ENCODE results near the gene S100A3. TPM values are rescaled to one million over a fixed set of nuclear protein-coding genes. Genes with fewer than 3 reads are reported as not detected.

The S100A3 gene
- total and polyA plus RNA-seq, 2 of the 13 experiments (the other 11 are each of a cell fraction or from before 2014, with no cell fraction given) = 2.5 to 4.5 TPM

DNA sequence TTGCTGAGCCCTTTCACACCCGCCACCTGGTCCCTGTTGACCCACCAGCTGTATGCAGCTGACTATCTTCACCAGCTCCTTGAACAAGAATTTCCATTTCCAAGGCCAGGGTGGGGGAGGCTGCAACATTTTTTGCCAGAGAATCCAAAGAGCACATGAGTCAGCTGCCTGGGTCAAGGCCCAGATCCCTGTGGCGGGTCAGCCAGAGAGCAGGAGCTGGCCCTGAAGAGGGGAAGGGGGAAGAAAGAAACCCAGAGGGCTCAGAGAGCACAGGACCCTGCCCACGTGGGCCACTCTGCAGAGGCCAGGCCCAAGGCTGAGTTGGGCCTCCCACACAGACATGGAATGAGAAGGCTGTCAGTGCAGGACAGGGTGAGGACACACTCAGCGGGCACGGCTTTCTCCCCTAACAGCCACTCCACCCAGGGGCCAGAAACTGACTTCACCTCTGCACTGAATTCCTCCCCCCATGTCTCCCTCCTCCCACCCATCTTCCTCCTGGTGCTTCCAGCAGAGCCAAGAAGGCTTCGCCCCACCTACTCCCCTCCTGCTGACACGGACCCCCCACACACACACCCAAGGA lies 42.1 kb downstream of the S100A3 start:
- DNase-seq (ENCODE audit: low spot score) (peak; percentile 72), FAIRE-seq (peak; percentile 37), ATAC-seq (peak; percentile 72)
- Histone ChIP-seq H4K20me1 (ENCODE audit: insufficient read depth, low read length) (no peaks in the 10 kb centered on the region), H3K27ac (ENCODE audit: extremely low read length, insufficient read depth, low read length) (no peak overlapping the region), H3K4me2 (ENCODE audit: low read depth, low read length) (peak overlapping the region; percentile 49), H3K4me3 (replicated peaks in 1 of 3; ENCODE audit: insufficient read depth in 1 of 3, low read depth in 2 of 3, low read length in 3 of 3) (peak overlapping the region in 1 of 3 experiments; percentile 47; a peak in 1 of 6 replicates), H3K4me1 (ENCODE audit: insufficient read depth, low read length) (peaks cover 36% of the 10 kb centered on the region), H2AFZ (ENCODE audit: low read length) (no peak overlapping the region), H3K79me2 (ENCODE audit: insufficient read depth, low read length) (no peaks in the 10 kb centered on the region), H3K9me3 (ENCODE audit: low read length) (no peaks in the 10 kb centered on the region), H3K9ac (ENCODE audit: insufficient read depth, low read depth, low read length) (peak overlapping the region; percentile 44), H3K27me3 (ENCODE audit: control insufficient read depth in 1 of 2, insufficient read depth in 2 of 2, low read length in 2 of 2) (peaks cover 0 to 6% of the 10 kb centered on the region in 2 experiments; a peak in 1 of 5 replicates), H3K36me3 (replicated peaks in 1 of 2; ENCODE audit: control insufficient read depth in 1 of 2, insufficient read depth in 2 of 2, low read length in 2 of 2) (no peaks in the 10 kb centered on the region)
- BruUV-seq (replicated peaks) = no TSS peak
- WGBS (ENCODE audit: low lambda C conversion rate) = 19% methylated on average over 7 of the region's 7 CpGs
- ChIA-PET CTCF (ENCODE audit: low intra/inter-chr PET ratio, low total read pairs) (no interaction called here), POLR2A (interaction anchor here (0.7 to 1.7 kb wide), 7 partner anchors 38 to 262 kb away, joined by 3 to 10 read pairs (median 4); partner anchors contain the start of genes CHTOP, S100A1 and S100A13)
- in situ Hi-C loops (cut with HindIII; ENCODE audit: extremely low pct_ligation_motif_present, low pct_unique_long_range_greater_than_20kb) (loop anchor here (5.0 kb wide), 2 partner anchors 60 to 120 kb away; partner anchors contain the start of genes S100A1, S100A13 and S100A2), intact Hi-C loops (cut with micrococcal nuclease; ENCODE audit: unreplicated experiment) (loop anchor here (10.0 kb wide), 1 partner anchor 238 kb away; no protein-coding TSS in a partner anchor)
- TF ChIP-seq ZKSCAN8 (CRISPR knock-in tag; IDR thresholded peaks at IDR 0.05; ENCODE audit: borderline replicate concordance) = no peak
- peak; percentile 80; the same call in 1 of the 2 replicates for TF ChIP-seq ZNF281 (CRISPR knock-in tag; IDR thresholded peaks at IDR 0.05; ENCODE audit: borderline replicate concordance)
- TF ChIP-seq FOSL1 (CRISPR knock-in tag; IDR thresholded peaks at IDR 0.05; ENCODE audit: borderline replicate concordance) = peak; percentile 72; the same call in 1 of the 2 replicates
- TF ChIP-seq EP300 (IDR thresholded peaks at IDR 0.05; ENCODE audit: low read depth in 2 of 2, low read length in 2 of 2) = 0 out of 4 replicates have a peak, but pooled peaks of 1 of the 2 experiments have one; percentile 27
- no peak; the same call in 1 of the 2 replicates for TF ChIP-seq EP300 (CRISPR knock-in tag; IDR thresholded peaks at IDR 0.05; ENCODE audit: borderline replicate concordance)
- TF ChIP-seq RBFOX2 (IDR thresholded peaks at IDR 0.05; ENCODE audit: low read depth, low read length) = no peak
- no peak for TF ChIP-seq SOX13 (IDR thresholded peaks at IDR 0.05)
- 0 out of 4 replicates have a peak, but pooled peaks of 1 of the 2 experiments have one; percentile 22 for TF ChIP-seq SOX13 (CRISPR knock-in tag; conservative IDR thresholded peaks at IDR 0.05 in 1 of 2, IDR thresholded peaks at IDR 0.05 in 1 of 2)
- TF ChIP-seq, protein P1, sequence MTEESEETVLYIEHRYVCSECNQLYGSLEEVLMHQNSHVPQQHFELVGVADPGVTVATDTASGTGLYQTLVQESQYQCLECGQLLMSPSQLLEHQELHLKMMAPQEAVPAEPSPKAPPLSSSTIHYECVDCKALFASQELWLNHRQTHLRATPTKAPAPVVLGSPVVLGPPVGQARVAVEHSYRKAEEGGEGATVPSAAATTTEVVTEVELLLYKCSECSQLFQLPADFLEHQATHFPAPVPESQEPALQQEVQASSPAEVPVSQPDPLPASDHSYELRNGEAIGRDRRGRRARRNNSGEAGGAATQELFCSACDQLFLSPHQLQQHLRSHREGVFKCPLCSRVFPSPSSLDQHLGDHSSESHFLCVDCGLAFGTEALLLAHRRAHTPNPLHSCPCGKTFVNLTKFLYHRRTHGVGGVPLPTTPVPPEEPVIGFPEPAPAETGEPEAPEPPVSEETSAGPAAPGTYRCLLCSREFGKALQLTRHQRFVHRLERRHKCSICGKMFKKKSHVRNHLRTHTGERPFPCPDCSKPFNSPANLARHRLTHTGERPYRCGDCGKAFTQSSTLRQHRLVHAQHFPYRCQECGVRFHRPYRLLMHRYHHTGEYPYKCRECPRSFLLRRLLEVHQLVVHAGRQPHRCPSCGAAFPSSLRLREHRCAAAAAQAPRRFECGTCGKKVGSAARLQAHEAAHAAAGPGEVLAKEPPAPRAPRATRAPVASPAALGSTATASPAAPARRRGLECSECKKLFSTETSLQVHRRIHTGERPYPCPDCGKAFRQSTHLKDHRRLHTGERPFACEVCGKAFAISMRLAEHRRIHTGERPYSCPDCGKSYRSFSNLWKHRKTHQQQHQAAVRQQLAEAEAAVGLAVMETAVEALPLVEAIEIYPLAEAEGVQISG (CRISPR knock-in tag; IDR thresholded peaks at IDR 0.05) = 0 out of 2 replicates have a peak, but pooled peaks have one; percentile 23
- TF ChIP-seq SKI (IDR thresholded peaks at IDR 0.05; ENCODE audit: partially characterized antibody) = peak; percentile 33
- TF ChIP-seq HDAC2 (CRISPR knock-in tag; IDR thresholded peaks at IDR 0.05) = no peak
- TF ChIP-seq RXRA (CRISPR knock-in tag; IDR thresholded peaks at IDR 0.05) = peak; percentile 63
- peak; percentile 23; the same call in 1 of the 2 replicates for TF ChIP-seq YEATS4 (CRISPR knock-in tag; IDR thresholded peaks at IDR 0.05; ENCODE audit: borderline replicate concordance)
- TF ChIP-seq ZBTB4 (CRISPR knock-in tag; IDR thresholded peaks at IDR 0.05; ENCODE audit: borderline replicate concordance) = no peak

Data from HepG2 (cell line).